Hepatocyte (in vitro differentiated cells): ENCODE data around the gene COX10.

Experiments used
- EZH2 ChIP-seq: fragments of 200-600 bp; sonication (generic); IDR thresholded peaks from 2 replicates; pipeline ENCODE4 v1.6.1; 2016; ENCODE audit warnings: antibody characterized with exemption, mild to moderate bottlenecking, borderline replicate concordance
- TF ChIP-seq, protein P1 (sequence below): fragments of 200-600 bp; sonication (generic); IDR thresholded peaks from 2 replicates; pipeline ENCODE4 v1.5.1; 2016; ENCODE audit warnings: antibody characterized with exemption, mild to moderate bottlenecking; ENCODE audit not compliant: poor library complexity

DNA sequence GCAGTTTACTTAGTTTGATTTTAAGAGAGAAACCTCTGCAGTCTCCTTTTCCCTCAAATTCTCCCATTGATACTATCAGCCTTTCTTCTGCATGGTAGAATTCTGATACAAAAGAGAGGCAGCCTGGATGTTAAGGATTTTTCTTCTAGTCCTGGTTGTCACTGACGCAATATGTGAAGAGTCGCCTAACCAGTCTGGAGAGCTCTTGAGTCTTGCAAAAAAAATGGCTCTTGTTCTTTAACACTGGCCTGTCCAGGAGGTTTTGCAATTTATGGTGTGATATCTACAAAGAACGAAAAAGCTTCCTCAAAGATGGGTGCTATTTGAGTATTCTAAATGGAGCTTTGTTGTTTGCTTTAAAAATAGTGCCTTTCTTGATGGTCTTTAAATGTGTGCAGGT lies 28.9 kb downstream of the COX10 start:
- TF ChIP-seq, protein P1, sequence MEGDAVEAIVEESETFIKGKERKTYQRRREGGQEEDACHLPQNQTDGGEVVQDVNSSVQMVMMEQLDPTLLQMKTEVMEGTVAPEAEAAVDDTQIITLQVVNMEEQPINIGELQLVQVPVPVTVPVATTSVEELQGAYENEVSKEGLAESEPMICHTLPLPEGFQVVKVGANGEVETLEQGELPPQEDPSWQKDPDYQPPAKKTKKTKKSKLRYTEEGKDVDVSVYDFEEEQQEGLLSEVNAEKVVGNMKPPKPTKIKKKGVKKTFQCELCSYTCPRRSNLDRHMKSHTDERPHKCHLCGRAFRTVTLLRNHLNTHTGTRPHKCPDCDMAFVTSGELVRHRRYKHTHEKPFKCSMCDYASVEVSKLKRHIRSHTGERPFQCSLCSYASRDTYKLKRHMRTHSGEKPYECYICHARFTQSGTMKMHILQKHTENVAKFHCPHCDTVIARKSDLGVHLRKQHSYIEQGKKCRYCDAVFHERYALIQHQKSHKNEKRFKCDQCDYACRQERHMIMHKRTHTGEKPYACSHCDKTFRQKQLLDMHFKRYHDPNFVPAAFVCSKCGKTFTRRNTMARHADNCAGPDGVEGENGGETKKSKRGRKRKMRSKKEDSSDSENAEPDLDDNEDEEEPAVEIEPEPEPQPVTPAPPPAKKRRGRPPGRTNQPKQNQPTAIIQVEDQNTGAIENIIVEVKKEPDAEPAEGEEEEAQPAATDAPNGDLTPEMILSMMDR: no peak
- TF ChIP-seq EZH2: no peak
